PC-9 (cell line): ENCODE data around the gene TENM4.

Experiments
- EZH2 ChIP-seq: fragments of 200-600 bp; sonication (generic); IDR thresholded peaks from 2 replicates; pipeline ENCODE4 v1.8.0; 2017; ENCODE audit warnings: antibody characterized with exemption, low read depth
- TF ChIP-seq, protein P1 (sequence below): fragments of 200-600 bp; sonication (generic); conservative IDR thresholded peaks from 2 replicates; pipeline ENCODE4 v1.6.1; 2017; ENCODE audit warnings: mixed run types, antibody characterized with exemption, mild to moderate bottlenecking, moderate library complexity

DNA sequence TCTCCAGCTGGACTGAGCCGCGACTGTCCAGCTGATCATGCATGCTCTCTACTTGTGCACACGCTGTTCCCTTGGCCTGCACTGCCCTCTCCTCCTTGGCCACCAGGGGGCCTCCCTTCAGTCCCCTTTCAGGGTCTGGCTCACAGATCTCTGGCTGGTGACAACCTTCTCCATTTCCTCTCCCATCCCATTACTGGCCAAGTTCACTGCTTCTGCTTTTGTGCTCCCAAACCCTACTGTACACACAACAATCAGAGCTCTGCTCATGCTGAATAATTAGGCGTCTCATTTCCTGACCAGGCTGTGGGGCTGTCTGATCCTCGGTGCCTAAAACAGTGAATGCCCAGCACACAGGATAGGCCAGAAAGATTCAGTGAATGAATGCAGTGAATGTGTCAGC lies 642.2 kb downstream of the TENM4 start:
- TF ChIP-seq EZH2, result no peak
- TF ChIP-seq, protein P1, sequence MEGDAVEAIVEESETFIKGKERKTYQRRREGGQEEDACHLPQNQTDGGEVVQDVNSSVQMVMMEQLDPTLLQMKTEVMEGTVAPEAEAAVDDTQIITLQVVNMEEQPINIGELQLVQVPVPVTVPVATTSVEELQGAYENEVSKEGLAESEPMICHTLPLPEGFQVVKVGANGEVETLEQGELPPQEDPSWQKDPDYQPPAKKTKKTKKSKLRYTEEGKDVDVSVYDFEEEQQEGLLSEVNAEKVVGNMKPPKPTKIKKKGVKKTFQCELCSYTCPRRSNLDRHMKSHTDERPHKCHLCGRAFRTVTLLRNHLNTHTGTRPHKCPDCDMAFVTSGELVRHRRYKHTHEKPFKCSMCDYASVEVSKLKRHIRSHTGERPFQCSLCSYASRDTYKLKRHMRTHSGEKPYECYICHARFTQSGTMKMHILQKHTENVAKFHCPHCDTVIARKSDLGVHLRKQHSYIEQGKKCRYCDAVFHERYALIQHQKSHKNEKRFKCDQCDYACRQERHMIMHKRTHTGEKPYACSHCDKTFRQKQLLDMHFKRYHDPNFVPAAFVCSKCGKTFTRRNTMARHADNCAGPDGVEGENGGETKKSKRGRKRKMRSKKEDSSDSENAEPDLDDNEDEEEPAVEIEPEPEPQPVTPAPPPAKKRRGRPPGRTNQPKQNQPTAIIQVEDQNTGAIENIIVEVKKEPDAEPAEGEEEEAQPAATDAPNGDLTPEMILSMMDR, result peak; percentile 92
